Stimulated activated CD4-positive, alpha-beta T cell treated with anti-CD3 and anti-CD28 coated beads, Interleukin-12 subunit alpha, Interleukin-12 subunit beta, amount 100 ng/mL, for 24 hours (primary cell): ENCODE results near the gene CCDC85A.
"Not testable (repeated sequence)": the region's sequence is repeated elsewhere in the genome, so short reads cannot be mapped to it uniquely, and the experiment has no call there.

Experiments
- DNase-seq, 2 experiments: peaks; one replicate each; pipeline ENCODE4 v3.0.0-alpha.2; 2020; ENCODE audit warnings: low read depth in 2 of 2

Gene CCDC85A

DNA sequence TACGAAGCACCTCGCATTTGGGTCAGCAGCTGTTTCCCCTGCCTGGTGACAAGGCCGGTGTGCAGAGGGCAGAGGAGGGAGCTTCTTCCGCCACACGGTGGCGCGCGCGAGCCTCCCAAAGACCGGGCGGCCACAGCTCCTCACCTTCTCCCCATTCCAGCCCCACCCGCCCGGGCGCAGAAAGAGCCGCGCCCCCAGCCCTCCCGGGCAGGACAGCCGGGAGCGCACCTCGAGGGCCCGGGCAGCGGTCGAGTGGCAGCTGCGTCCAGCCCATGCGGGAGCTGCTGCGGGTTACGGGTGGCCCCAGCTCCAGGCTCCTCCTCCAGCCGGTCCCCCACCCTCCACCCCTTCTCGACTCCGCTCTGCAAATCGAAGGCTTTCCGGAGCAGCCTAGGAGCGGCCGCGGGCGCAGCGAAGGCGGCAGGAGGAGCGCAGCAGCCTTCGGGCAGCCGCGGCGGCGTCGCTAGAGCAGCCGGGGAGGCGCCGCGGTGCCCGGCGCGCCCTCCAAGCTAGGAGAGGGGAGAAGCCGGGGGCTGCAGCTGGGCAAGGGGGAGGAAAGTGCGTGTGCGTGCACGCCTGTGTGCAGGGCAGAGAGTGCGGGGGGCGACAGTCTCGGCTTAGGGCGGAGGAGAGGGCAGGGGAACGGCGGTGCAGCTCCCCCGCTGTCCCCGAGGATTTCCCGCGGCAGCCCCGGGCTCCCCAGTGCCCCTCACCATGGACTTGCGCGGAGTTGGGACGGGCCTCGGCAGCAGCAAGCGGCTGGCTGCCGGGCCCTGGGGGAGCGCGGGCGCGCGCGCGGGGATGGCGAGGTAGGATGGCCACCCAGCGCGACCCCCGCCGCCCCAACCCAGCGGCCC is at the start of gene CCDC85A:
Gene CCDC85A, plus strand, starts transcription at position 348 of the 857 bp plus-strand sequence. CDS start 635 bp downstream, outside the sequence.
- DNase-seq: peak; percentile 40 to 65

DNA sequence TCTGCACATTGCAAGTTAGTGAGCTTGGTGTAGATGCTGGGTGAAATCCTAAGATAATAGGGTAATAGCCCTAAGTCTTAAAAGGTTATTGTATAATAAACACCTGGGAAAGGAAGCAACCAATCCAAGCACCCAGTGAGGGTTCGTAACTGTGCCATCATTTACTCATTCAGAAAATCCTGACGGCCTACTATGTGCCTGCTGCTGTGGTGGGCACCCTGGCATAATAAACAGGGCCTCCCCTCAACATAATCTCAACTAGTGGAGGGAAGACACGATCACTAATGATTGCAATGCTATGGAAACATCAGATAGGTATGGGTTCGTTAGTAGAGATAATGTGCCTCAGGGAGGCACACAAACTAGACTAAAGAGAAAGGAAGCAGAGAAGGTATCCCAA is 48.9 kb upstream of the CCDC85A start:
- DNase-seq: no peak

DNA sequence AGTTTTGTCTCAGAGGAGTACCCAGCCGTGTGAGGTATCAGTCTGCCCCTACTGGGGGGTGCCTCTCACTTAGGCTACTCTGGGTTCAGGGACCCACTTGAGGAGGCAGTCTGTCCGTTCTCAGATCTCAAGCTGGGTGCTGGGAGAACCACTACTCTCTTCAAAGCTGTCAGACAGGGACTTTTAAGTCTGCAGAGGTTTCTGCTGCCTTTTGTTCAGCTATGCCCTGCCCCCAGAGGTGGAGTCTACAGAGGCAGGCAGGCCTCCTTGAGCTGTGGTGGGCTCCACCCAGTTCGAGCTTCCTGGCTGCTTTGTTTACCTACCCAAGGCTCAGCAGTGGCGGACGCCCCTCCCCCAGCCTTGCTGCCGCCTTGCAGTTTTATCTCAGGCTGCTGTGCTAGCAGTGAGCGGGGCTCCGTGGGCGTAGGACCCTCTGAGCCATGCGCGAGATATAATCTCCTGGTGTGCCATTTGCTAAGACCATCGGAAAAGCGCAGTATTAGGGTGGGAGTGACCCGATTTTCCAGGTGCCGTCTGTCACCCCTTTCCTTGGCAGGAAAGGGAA is 41.2 kb upstream of the CCDC85A start:
- DNase-seq: not testable (repeated sequence)

DNA sequence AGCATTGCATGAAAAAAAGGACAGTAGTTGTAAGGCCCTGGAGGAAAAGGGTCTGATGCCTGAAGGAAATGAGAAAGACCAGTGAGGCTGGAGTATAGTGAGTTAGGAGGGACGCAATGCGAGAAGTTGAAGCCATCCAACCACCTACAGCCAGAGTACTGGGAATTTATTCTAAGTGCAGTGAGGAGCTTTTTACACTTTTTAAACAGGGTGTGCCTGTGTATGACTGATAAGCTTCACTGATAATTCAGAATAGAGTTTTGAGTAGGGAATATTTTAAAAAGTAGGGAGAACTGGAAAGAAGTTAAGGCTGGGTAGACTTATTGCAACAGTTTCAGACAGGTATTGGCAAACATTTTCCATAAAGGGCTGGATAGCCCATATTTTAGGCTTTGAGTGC is 35.9 kb upstream of the CCDC85A start:
- DNase-seq: no peak

DNA sequence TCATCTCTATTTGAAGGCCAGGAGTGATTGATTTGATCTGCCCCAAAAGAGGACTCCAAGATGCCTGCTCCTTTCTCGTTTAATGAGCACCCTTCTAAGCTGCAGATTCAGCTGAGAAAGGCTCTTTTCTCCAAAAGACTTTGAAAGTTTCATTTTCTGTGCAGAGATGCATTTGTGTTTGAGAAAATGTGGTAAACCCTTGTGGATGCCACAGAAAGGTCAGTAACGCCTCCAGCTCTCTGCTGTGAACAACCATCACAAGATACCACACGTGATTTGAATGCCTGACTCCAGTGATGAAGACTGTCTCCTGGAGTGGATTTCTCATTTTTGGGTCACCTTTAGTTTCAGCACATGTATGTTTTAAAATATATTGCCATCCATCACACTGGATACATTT is 35.0 kb upstream of the CCDC85A start:
- no peak for DNase-seq

DNA sequence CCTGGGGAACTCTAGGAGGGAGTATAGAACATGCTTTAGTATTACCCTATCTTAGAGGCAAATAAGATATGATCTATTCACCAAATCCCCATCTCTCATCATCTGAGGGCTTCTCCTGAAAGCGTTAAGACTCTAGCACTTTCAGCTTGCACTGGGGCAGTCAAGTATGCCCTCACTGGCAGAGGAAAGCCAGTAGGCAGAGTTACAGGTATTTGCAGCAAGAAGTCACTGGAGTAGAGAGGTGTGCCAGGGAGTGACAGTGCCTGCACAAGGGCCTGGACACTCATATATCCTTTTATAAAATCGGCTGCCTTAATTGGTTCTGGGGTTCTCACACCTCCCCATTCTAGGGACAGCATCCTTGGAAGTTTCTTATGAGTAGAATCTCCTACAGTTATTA is 31.9 kb upstream of the CCDC85A start:
- no peak for DNase-seq

DNA sequence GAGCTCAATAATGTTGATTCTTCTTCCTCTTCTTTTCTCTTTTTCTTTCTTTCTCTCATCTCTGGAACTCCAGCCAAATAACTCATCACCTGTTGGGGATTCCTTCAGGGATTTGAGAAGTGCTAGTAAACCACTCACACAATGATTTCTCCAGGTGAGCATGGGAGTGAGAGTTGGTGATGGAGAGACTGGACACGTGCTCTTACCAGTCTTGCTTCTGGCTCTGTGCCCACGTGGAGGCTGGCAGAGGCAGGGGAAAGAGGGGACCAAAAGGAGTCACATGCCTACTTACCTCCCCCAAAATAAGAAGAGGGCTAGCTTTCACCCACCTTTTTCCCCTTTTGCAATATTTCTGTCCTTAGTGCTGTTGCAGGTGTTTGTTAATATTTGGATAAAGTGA is 28.6 kb upstream of the CCDC85A start:
- no peak for DNase-seq

DNA sequence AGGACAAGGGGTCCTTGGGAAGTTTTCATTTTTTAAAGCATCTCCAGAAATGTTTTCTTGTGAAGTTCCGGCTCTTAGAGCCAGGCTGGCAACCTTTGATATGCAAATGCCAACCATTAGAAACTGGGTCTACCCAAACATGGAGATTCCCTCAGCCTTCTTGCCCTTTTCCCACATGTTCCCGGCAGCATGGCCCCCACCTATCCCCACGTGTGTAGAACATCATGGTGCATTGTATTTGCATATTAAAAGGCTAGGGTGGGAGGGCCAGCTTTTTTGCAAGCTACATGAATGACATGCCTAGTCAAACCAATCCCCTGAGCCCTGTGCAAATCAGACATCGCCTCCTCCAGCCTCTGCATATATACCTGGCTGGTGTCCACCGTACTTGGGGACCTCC is 23.9 kb upstream of the CCDC85A start:
- not testable (repeated sequence) for DNase-seq

DNA sequence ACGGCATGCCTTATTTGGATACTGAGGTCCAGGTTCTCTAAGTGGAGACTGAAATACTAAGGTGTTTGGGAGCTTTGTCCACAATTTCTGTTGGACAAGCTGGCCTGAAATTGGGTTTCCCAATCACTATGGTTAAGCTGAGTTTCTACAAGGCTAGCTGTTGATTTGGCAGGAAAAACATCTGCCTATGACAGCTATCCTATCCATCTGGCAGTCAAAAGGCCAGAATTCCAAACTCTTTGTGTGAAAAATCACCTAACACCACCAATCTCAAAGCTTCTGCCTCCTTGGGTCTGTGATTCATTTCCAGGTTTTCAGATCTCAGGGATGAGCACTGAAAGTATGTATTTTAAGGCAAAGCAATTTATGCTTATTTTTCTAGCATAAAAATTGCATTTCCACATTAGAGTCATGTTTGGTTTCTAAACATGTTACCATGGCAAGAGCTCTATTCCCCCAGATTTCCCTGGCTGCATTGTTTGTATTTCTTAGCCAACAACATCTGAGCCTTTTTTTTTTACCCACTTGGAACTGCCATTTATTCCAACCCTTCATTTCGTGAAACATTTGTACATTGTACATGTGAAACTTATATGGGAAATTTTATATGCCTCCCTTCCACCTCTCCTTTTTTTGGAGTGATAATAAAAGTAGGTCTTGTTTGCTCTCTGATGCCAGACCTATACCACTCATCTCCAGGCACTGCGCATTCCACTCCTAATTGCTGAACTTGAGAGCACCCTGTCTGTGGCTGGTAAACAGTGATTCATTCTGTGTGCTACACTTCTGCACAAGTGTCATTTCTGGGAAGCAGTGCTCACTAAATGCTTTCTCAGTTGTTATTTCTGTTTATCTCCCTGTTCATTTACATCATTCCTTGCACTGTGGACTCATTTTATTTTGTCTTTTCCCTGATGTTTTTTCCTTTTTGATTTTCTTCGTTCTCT is 15.9 kb upstream of the CCDC85A start:
- no peak for DNase-seq

DNA sequence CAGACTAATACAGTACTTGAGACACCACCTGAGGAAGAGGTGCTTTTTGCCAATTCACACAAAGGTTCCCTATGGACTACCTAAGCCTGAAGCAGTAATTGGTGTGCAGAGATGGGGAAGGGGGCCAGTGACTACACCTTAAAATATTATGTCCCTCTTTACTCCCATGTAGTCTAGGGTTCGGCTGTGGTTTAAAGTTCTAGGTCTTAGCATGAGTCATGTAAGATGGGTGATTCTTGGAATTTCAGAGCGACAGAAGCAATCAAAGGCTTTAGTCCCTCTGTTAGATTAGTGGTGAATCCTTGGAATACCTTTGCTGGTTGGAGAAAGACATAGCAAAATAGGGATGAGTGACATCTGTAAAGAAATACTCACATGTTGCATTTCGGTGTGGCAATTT is 14.3 kb upstream of the CCDC85A start:
- DNase-seq: no peak

DNA sequence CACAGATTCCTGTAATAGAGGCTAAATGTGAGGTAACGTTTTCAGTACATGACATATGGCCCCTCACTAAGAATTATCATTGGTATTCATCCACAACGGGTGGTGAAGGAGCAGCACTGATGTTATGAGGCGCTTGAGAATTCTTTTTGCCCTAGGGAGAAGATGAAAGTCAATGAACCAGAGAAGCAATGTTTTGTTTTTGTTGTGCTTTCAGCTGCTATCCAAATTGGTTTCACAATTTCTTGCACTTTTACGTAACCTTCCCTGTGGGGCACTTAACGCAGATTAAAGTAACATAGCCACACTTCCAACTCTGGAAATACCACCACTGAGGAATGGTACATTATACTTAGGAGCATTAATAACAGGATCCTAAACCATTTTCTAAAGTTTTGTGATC is 13.3 kb upstream of the CCDC85A start:
- DNase-seq: no peak

DNA sequence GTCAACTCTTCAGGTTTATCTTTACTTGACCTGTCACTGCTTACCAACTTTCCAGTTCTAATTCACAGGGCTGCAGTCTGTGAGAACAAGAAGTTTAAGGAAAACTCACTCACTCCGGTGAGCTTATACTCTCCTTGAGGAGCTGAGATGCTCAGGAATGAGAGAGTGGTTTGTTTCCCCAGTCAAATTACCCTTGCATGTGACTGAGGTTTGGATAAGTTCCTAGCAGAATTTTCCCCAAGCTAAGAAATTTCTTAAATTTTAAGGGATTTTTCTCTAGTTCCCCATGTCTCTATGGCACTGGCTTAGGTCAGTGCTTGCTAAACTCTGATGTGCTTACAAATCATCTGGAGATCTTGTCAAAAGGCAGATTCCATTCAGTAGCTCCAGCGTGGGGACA is 12.8 kb upstream of the CCDC85A start:
- DNase-seq: no peak

DNA sequence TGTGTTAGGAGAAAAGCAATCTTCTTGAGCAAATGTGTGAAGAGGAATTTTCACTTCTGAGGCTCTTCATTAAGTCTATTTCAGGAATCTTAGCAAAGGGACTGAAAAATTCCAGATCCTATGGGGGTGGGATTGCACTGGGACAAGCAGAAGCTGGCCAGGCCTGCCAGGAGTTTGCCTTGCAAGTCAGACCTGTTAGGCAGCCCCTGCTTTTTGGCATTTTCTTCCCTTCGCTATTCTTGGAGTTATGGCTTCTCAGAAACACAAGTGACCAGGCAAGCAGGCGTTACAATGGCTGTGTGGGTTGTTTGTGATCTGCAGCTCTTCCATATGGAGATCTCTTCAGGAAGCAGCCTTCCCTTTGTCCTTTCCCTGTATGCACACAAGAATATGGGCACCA is 8.0 kb upstream of the CCDC85A start:
- no peak for DNase-seq

DNA sequence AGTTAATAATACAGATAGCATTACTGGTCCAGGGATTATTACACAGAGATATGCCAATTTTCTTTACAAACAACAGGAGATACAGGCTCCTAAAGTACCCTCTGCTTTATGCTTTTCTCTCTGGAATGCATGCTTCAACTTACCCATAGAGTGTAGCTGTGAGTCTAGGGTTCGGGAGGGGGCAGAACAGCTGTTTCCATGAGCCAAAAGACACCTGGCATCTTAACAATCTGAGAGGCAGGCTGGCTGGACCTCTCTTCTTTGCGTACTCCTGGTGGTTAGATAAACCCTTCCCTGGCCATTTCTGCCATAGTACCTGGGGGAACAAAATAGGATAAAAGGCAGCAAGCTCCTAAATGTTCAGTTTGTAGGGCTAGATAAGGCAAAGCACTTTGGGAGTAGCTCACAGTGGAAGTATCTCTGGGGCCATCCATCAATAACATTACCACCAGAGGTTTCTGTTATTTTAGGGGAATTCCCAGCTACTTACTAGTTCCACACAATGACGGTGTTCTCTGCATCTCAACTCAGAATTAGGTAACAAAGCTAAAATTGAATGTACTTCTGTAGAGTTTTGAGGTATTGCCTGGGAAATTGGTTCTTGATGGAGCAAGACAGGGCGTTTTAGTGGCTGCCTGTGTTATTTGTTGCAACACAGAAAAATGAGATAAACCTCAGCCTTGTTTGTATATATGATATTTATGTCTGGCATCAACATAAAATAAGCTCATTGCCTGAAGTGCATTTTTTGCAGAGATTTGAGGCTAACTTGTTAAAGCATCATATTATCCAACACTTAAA is 6.2 kb upstream of the CCDC85A start:
- DNase-seq: no peak

DNA sequence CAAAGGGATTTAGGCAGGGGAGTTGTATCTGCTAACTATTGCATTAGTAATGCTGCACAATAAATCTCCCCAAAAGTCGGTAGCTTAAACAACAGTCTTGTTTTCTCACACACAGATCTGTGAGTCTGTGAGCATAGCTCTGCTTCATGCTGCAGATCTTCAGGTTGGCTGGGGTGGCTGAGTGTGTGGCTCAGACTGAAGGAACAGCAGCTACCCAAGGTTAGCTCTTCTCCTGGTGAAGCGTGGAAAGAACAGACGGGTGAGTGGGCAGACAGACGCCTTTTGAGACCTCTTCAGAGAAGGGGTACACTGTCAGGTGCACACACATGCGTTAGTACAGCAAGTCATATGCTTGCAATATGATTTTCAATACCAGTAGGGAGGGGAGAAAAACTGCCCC is 3.9 kb upstream of the CCDC85A start:
- DNase-seq: no peak

DNA sequence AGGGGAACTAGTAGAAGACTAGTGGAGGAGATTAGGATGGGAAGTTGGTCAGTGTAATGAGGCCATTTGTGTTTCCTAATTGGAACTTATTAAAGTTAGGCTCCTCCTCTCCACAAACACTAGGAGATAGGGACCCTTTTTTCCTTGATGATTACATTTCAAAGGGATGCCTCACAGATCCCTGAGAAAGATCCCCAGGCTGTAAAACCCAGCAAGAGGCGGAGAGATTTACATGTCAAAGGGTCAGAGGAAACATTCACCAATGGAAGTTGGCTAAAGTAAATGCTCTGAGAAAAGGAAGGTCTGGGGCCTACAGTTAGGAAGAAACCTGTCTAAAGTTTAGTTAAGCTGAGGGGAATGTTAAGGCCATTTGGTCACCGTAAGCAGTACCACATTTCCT is 1.4 kb upstream of the CCDC85A start:
- DNase-seq: no peak

DNA sequence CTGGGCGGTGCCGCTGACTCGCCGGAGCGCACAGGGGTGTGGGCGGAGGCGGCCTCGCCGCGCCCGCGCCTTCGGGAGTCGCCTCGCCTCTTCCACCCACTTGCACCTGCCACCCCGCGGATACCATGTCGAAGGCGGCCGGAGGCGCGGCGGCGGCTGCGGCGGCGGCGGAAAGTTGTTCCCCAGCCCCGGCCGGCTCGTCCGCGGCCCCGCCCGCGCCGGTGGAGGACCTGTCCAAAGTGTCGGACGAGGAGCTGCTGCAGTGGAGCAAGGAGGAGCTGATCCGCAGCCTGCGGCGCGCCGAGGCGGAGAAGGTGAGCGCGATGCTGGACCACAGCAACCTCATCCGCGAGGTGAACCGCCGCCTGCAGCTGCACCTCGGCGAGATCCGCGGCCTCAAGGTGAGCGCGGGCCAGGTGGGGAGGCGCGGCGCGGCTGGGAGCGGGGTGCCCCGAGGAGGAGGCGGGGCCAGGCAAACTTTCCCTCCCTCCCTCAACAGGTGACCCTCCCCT is 766 bp downstream of the CCDC85A start:
- no peak for DNase-seq

DNA sequence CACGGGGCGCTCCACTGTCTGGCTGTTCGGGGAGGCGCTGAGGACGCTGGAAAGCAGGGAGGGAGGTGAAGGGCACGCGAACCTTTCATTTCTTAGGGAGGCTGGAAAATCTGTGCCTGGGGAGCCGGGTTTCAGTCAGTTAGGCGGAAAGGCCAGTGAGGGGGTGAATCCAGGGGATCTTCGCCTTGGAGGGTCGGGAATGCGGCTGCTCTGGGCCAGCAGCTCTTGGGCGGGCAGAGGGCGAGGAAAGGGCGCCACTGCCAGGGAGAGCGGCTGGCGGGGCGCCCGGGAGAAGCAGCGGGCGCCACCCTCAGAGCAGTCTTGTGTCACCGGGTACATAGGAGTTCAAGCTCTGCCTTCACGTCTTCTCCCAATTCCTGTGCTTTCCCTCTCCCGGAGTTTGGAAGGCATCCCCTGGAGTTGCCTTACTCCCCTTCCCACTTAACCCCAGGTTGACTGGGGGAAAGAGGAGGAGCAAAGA is 1.4 kb downstream of the CCDC85A start:
- DNase-seq: no peak

DNA sequence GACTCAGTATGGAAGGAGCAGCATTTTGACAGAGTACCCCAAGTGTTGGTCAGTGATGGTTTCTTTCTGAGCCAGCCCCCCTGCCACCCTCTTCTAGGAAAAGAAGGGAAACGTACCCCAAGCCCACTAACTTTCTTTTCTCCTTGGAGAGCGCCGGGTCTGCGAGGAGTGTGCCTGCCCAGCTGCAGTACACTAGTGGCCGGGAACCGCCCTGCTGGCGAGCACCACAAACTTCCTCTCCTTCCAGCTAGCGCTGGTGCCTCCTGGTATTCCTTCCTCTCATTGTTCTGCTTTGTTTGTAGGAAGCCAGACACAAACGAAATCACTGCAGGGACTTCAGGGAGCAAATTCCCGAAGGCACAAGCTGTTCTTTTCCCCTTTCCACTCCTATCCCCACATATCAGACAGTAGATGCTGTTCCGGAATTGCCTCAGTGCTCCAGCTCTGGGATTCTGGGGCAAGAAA is 1.8 kb downstream of the CCDC85A start:
- no peak for DNase-seq

DNA sequence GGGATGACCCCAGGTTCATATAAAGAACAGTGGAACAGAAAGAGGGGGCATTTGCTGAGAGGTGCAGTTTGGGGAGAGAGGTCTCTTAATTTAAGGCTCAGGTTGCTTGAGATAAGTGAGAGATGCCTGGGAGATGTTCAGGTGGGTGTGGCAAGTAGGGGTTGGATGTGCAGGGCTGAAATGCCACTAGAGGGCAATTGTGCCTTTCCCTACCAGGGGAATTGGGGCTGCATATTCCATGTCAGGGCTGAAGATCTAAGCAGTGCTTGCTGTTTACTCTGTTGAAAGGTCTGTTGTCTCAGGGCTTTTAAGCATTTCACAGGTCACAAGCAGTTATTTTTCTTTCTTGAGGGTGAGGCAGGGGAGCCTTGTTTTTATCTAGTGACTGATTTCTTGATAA is 7.8 kb downstream of the CCDC85A start:
- DNase-seq: no peak

DNA sequence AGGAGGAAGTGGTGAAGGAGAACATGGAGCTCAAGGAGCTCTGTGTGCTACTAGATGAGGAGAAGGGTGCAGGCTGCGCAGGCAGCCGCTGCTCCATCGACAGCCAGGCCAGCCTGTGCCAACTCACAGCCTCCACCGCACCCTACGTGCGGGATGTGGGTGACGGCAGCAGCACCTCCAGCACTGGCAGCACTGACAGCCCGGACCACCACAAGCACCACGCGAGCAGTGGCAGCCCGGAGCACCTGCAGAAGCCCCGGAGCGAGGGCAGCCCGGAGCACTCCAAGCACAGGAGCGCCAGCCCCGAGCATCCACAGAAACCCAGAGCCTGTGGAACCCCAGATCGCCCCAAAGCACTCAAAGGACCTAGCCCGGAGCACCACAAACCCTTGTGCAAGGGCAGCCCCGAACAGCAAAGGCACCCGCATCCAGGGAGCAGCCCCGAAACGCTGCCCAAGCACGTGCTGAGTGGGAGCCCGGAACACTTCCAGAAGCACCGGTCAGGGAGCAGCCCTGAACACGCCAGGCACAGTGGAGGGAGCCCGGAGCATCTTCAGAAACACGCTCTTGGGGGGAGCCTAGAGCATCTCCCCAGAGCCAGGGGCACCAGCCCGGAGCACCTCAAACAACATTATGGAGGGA is 9.0 kb downstream of the CCDC85A start:
- DNase-seq: no peak
